Measurements from ENCODE around the gene RCC1.

- TF ChIP-seq, protein P1, sequence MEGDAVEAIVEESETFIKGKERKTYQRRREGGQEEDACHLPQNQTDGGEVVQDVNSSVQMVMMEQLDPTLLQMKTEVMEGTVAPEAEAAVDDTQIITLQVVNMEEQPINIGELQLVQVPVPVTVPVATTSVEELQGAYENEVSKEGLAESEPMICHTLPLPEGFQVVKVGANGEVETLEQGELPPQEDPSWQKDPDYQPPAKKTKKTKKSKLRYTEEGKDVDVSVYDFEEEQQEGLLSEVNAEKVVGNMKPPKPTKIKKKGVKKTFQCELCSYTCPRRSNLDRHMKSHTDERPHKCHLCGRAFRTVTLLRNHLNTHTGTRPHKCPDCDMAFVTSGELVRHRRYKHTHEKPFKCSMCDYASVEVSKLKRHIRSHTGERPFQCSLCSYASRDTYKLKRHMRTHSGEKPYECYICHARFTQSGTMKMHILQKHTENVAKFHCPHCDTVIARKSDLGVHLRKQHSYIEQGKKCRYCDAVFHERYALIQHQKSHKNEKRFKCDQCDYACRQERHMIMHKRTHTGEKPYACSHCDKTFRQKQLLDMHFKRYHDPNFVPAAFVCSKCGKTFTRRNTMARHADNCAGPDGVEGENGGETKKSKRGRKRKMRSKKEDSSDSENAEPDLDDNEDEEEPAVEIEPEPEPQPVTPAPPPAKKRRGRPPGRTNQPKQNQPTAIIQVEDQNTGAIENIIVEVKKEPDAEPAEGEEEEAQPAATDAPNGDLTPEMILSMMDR (IDR thresholded peaks at IDR 0.05), result no peak
- TF ChIP-seq POLR2A (IDR thresholded peaks at IDR 0.05), result no peak
Measured at GRCh38 chr1:28506907-28507246, 1.0 kb downstream of the RCC1 start.
